HG03103 (cell line): ENCODE measurements around the gene CNNM3.

Experiments used
- ATAC-seq: cut with Tn5 transposase; IDR thresholded peaks from one replicate; pipeline ENCODE4 v1.9.1; 2021; ENCODE audit warnings: low read depth; ENCODE audit not compliant: unreplicated experiment

The CNNM3 gene

DNA sequence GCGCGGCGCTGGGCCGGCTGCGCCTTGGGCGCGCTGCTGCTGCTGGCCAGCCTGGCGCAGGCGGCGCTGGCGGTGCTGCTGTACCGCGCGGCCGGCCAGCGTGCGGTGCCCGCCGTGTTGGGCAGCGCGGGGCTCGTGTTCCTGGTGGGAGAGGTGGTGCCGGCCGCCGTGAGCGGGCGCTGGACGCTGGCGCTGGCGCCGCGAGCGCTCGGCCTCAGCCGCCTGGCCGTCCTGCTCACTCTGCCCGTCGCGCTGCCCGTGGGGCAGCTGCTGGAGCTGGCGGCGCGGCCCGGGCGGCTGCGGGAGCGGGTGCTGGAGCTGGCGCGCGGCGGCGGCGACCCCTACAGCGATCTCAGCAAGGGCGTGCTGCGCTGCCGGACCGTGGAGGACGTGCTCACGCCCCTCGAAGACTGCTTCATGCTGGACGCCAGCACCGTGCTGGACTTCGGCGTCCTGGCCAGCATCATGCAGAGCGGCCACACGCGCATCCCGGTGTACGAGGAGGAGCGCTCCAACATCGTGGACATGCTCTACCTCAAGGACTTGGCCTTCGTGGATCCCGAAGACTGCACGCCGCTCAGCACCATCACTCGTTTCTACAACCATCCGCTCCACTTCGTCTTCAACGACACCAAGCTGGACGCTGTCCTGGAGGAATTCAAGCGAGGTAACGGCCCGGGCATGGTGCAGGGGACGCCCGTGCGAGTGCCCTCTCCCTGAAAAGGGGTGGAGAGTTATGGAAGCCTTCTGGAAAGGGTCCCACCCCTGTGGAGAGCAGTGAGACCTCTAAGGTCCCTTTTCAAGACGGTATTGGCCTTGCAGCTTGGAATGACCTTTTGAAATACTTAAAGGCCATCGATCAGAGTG lies 1.0 kb downstream of the CNNM3 start:
- no peak for ATAC-seq

DNA sequence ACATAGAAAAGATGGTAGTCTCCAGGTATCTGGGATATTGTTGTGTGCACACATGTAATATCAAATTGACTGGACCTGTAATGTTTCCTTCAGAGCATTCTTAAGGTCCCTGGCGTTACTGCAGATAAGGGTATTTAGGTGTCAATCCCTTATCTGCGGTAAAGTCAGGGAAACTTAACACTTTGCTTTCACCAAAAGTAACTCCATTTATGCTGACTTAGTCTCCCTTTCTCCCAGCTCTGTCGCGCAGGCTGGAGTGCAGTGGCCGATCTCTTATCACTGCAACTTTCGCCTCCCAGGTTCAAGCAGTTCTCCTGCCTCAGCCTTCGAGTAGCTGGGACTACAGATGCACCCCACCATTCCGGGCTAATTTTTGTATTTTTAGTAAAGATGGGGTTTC lies 1.8 kb downstream of the CNNM3 start:
- ATAC-seq: no peak

DNA sequence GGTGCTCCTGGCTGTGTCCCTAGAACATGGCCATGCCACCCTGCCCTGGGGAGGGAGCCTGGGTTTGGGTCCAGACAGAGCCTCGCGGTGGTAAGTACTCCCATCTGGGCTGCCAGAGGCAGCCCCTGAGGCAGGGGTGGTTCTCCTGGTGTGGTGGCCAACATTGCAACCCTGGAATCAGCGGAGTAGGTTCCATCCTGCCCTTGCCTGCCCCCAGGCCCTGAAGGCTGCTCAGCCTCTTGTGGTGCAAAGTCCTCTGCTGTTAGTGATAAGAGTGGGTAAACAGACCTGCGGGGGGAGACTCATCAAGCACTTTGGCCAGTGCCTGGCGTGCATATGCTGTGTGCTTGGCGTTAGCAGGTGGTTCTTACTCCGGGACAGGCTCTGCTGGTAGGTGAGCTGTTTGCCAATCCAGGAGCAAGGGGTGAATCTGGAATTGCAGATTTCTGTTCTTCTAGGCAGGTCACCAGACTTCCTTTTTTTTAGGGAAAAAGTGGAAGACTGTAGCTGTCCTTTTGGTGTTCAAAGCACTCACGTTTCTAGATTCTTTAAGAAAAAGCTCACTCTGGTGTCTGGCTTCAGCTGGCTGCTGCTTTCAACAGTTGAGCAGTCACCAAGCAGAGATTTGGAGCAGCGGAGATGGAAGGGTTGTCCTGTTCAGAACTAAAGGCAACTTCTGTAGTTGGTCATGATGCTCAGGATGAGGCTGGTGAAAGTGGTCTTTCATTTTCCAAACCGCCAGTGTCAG lies 3.2 kb downstream of the CNNM3 start:
- no peak for ATAC-seq

DNA sequence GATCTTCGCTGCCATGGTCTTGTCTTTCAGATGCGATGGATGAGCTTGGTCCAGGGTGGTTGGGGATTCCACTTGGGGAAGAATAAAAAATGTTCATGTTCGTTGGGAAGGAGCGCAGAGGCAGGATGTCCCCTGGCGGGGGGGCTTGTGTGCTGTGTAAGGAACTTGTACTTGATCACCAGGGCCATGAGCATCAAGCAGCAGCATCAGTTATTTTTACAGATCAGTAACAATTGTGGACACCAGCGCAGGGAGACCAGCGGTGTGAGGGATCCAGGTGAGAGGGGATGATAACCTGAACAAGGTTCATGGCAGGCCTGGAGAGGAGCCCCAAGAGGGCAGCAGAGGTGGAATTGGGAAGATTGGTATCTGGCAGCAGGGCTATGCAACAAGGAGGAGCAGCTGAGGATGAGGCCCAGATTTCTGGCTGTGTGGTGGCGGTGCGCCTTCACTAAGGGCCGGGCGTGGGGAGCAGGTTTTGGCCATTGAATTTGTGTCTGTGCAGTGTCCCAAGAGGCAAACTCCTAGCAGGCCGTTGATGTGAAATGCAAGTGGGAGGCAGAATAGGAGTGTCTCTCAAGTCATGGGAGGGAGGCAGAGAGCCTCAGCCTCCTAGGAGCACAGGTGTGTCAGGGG lies 3.9 kb downstream of the CNNM3 start:
- ATAC-seq: no peak

DNA sequence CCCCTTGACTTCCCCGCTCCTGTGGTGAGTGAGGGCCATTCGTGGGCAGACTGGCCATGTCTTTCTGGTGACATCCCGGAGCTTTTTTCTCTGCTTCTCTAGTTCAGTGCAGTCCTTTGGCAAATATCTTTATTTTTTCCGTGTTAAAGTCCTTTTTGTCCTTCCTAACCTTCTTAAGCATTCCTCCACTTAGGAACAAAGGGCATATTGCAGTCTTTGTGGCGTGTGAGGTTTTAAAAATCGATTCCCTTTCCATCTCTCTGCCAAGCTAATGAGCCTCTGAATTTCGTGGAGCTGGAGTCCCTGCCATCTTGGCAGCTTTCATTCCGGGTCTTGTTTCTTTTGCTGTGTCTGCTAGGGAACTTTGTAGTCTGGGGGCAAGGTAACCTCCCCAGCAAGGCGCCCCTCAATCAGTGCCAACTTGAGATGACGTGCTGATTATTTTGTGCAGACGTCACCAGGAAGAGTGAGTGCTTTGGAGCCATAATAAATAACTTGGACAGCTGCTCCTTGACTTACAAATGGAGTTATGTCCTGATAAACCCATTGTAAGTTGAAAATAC lies 5.1 kb downstream of the CNNM3 start:
- no peak for ATAC-seq

DNA sequence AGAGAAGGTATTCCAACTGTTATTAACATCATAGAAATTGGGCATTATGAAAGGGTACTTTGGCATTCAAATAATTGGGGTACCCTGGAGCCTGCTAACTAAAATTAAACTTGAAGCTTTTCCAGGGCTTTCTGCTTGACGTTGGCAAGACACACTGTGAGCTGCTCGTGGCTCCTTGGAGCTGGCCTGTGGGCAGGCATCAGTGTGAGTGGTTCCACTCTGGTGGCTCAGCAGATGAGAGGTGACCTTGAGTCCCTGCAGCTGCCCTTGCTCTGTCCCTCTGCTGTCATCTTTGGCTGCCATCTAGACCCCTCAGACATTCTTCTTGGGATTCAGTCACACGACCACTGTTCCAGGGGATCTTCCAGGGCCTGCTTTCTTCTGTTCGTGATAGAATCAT lies 6.7 kb downstream of the CNNM3 start:
- ATAC-seq: no peak

DNA sequence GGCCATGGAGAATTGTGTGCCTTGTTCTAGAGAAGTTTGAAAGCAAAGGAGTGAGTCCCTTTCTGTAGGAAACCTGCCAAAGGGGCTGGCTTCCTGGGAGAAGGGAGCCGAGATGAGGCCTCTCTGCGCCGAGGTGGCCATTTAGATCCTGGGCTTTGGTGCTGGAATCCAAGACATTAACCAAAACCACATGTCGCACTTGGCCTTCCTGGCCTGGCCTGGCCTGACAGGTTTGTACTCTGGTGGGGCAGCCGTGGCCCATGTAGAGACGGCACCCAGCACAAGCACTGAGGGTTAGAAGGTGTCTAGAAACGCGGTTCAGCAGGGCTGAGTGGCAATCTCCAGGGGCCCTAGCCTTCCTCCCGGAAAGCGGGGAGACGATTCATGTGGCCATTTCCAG lies 7.1 kb downstream of the CNNM3 start:
- no peak for ATAC-seq

DNA sequence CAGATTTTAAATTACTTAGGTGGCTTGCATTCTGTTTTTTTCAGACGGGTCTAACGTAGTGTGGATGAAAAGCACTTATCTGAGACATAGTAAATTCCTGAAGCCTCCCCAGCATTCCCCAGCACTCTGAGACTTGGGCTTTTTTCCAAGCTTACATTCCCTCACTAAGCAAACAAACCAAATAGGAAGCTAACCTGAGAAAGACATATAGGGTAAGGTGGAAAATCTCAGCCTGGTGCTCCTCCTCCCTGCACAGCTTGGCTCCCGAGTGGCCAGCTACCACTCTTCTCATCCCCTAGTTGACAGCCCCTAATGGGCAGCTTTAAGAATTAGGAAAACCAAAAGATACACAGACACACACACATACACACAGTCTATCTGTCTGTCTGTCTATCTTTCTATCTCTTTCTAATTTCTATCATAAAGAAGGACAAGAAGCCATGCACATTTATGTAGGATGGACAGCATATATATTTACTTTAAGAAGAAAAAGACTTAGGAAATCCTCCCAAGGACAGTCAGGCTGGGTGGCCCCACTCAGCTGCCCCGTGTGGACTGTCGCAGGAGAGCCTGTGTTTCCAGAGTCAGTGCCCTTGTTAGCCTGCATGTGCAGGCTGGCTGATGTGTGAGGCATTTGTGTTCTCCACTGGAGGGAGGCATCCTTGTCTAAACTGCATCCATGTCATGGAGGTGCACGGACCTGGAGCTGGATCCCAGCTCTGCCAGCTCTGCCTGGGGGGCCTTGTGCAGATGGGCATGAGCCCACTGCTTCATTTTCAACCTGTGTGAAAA lies 8.2 kb downstream of the CNNM3 start:
- no peak for ATAC-seq

DNA sequence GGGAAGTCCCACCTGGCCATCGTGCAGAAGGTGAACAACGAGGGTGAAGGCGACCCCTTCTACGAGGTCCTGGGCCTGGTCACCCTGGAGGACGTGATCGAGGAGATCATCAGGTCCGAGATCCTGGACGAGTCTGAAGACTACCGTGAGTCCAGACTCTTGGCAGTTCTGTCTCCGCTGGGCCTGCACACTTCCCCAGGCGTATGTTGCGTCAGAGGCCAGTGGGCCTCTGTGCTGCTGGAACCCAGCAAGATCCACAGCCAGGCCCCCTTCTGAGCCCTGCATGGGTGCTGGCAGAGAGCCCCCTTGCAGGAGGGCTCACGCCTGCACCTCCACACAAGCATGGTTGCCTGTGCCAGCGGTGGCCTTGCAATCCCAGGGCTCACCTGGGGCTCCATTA lies 9.0 kb downstream of the CNNM3 start:
- no peak for ATAC-seq

DNA sequence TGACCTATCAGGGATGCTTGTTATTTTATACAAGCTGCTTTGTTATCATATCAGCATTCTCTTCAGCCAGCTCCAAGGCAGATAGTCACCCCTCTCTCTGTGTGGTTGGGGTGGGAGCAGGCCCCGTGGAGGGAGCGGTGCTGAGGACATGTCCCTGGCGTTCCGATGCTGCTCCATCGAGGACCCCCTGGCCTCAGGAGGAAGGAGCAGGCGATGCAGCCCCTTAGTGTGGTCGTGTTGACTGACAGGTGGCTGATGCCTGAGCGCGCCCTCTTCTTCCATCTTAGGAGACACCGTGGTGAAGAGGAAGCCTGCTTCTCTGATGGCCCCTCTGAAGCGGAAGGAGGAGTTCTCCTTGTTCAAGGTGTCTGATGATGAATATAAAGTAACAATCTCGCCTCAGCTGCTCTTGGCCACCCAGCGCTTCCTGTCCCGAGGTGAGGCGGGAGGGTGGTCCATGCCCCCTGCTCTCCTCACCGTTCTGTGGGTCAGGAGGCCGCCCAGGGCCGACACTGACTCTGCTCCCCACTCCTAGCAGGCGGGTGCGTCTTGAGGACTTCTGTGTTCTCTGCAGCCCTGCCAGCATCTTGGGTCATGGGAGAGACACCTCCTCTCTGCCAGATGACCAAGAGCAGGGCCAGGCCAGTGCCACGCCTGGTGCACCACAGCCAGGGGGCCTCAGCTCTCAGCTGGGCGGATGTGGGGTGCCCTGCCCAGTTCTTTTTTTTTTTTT lies 10.6 kb downstream of the CNNM3 start:
- ATAC-seq: no peak

DNA sequence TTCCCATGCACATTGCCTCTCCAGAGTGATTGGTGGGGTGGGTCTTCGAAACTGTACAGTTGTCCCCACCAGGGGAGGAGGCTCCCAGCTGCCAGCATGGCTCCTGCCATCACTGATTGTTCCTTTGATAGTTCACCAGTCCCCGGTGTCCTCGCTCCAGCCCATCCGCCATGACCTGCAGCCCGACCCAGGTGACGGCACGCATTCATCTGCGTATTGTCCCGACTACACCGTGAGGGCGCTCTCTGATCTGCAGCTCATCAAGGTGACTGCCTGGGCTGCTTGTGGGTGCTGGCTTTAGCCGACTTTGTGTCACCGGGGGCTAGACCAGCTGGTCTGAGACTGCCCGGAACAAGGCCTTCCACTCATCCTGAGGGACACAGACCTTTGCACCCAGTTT lies 12.4 kb downstream of the CNNM3 start:
- no peak for ATAC-seq

DNA sequence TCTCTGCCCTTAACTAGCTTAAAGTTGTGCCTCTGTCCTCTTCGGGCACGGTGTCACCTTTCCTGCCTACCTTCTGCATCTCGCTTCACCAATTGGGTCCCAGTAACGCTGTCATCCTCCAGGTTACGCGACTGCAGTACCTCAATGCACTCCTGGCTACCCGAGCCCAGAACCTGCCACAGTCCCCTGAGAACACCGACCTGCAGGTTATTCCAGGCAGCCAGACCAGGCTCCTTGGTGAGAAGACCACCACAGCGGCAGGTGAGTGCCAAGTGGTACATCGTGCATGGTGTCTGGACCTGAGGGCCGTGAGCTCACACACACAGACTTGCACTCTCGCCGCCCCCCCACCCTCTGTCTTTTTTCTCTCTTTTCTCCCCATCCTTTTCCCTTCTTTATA lies 12.8 kb downstream of the CNNM3 start:
- ATAC-seq: no peak

DNA sequence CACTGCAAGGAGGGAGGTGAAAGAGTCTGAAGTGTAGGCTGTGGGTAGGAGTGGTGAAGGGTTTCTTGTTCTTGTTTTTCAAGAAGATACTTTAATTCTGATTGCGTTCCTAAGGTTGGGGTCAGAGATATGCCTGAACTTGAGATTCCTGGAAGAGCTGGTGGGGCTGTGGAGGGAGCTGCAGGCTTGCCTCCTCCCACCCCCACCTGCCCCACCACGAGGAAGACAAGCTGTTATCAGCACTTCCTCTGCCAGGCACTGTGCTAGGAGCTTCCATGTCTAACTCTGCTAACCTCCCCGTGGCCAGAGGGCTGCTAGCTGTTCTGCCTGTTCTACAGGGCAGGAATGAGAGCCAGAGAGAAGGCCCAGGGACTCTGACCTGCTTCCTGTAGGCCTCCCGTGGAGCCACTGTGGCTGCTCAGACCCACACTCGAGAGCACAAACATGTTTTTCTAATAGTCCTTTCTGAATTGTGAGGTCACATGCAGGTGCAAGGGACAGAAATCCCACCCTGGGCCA lies 14.0 kb downstream of the CNNM3 start:
- no peak for ATAC-seq

DNA sequence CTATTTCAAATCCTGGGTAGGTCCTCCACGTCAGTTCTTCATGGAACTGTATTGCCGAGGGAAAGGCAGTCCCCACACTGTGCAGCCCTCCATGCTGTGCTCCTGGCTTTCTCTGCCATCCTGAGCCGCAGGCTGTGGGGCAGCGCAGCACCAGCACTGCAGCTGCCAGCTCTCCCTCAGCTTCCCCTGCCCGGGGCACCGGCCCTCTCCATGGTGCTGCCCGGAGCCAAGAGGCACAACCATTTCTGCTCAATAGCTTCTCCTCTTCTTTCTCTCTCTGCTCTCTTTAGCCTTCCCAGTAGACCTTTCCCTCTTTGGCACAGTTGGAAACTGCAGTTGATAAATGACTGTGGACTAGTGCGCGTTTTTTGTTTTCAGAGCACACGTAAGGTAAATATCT lies 15.6 kb downstream of the CNNM3 start:
- no peak for ATAC-seq

DNA sequence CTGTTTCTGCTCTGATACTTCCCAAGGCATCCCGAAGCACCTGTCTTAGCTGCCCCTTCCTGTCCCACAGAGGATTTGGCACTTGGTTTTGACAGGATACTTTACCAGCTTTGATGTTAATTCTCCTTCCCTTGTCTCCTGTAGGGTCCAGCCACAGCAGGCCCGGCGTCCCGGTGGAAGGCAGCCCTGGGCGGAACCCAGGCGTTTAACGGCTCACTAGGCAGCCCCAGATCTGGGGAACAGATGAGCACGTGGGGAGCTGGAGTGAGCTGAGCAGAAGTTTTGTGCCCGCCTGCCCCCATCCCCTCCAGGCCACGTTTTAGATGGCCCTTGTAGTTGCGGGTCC lies 16.3 kb downstream of the CNNM3 start:
- no peak for ATAC-seq

DNA sequence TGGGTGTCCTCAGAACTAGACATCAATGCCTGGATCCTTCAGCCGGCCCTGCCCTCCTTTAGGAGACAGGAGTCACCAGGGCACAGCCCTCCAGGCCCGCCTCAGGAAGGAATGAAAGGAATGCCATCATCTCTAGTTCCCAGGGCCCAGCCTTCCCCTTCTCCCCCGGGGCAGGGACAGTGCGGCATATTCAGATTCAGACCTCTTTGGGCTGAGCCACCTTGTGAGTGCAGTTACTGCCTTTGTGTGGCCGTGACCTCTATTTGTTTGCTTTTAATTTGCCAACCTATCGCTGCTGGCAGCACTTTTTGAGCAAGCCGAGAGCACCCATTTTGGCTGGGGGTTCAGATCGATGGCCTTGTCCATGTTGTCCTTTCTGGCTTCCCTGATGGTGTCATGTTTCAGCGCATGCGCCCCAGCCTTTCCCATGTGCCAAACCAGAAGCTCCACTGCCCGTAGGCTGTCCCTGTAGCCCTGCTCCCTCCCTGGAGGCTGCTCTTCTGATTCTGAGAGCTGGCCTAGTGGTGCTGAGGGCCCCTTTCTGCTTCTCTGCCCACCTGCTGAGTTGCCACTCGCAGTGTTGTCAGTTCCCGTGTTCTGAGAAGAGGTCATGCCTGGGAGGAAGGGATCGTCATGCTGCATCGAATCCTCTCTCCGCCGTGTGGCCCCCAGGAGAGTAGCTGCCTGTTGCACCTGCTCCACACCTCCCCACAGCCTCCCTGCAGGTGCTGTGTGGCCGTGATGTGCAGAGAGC lies 16.9 kb downstream of the CNNM3 start:
- no peak for ATAC-seq

DNA sequence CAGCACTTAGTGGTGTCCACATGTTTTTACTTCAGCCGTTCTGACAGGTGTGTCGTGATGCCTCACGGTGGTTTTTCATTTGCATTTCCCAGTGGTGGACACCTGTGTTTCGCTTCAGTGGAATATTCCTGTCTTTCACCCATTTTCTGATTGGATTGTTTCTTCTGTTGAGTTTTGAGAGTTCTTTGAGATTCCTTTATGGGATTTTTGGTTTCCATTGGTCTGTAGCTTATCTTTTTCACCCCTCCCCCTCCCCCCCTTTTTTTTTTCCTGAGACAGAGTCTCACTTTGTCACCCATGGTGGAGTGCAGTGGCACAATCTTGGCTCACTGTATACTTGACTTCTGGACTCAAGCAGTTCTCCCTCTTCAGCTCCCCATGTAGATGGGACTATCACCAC lies 19.8 kb downstream of the CNNM3 start:
- ATAC-seq: no peak

DNA sequence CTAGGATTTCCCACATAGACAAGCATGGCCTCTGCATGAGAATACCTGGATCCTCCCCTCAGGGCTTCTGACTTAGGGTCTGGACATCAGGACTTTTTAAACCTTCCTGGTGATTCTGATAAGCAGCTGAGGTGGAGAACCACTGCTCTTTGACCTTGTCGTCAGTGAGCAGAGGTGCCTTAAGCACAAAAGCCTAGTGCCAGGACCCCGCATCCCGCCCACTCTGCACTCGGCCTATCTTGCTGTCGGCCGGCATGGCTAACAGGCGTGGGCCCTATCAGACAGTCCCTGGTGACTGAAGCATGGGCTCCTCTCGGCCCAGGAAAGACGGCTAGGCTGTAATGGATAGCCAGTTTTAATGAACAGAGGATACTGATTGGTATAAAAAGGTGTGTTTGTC lies 21.5 kb downstream of the CNNM3 start:
- ATAC-seq: no peak
